Measurements from ENCODE around the gene RMDN2. TPM values are rescaled to one million over a fixed set of nuclear protein-coding genes. Genes with fewer than 3 reads are reported as not detected.
"Not testable (repeated sequence)": the region's sequence is repeated elsewhere in the genome, so short reads cannot be mapped to it uniquely, and the experiment has no call there.

RMDN2 gene
- total RNA-seq, 1 donor from 2014 or later = 10.7 TPM

DNA sequence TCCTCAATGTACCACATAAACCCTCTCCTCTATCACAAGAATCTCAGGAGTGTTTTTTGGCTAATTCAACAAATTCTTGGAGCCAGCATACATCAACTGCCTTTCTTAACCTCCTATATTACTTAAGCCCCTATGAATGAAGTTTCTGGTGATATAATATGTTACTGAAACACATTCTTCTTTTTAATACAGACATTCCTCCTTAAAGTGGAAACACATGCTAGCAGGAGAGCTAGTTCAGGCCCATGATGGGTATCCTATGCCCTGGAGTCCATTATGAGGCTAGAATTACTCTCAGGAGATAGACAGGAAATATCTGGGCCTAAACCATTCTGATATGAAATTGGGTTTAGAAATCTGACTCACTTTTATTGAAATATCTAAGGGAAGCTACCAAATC lies 26.6 kb upstream of the RMDN2 start:
- no peak for DNase-seq (ENCODE audit: low spot score)

DNA sequence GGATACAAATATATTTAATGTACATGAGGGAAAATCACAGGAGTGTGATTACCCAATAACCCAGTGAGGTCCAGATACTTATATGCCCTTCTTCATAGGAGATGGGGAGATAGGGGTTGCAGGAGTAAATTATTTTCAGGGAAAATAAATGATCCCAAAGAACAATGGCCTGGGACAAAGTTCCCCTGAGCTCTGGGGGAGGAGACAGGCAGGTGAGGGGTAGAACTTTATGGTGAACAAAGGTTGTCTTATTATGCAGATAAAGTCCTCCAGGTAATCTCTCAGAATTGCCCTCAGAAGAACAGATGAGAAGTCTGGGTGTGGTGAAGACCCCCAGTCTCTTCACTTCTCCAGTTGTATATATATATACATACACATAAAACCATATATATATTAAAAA lies 22.1 kb upstream of the RMDN2 start:
- DNase-seq (ENCODE audit: low spot score) = no peak

DNA sequence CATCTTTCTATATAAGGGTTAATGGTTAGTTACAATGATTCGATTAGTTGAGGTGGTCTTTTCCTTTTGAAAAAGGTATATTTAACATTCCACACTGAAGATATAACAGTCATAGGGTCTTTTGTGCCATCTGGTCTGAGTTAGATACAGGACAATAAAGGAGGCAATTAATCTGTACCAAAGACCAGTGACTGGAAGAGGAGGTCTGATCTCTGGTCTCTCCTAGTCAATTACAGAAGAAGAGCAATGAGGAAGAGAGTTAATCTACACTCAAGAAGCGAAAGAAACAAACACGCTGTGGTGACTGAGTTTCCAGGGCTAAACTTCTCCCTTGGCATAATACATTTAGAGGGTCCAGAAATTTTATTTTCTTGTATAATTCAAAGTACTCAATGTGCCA lies 20.7 kb upstream of the RMDN2 start:
- no peak for DNase-seq (ENCODE audit: low spot score)

DNA sequence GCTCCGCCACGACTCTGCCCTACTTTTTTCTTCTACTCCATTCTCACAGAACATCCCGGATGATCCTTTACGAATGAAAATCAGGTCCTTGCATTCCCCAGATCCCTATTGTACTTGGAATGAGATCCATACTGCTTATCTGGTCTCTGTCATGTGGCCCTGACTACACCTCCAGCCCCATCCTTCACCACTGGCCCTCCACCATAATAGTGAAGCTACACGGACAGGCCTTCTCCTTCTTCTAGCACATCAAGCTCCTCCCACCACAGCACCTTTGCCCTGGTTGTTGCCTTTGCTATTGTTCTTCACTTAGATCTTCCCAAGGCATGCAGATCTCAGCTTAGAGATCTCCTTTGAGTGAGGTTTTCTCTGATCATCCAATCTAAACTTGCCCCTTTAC lies 20.1 kb upstream of the RMDN2 start:
- no peak for DNase-seq (ENCODE audit: low spot score)

DNA sequence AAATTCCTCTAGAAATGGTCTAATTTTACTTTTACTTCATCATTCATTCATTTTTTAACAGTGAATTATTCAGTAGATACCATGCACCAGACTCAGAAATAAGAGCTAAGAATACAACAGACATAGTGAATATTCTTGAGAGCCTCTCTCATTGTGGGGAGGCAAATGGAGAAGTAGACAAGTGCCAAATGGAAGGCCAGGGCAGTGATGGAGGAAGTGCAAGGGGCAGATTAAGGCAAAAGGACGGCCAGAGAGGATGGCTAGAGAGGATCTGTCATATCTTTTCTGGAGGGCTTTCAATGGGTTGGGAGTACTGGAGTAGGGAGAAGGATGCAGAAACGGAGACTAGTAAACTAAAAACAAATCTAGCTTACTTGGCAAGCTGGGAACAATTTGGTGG lies 19.0 kb upstream of the RMDN2 start:
- no peak for DNase-seq (ENCODE audit: low spot score)

DNA sequence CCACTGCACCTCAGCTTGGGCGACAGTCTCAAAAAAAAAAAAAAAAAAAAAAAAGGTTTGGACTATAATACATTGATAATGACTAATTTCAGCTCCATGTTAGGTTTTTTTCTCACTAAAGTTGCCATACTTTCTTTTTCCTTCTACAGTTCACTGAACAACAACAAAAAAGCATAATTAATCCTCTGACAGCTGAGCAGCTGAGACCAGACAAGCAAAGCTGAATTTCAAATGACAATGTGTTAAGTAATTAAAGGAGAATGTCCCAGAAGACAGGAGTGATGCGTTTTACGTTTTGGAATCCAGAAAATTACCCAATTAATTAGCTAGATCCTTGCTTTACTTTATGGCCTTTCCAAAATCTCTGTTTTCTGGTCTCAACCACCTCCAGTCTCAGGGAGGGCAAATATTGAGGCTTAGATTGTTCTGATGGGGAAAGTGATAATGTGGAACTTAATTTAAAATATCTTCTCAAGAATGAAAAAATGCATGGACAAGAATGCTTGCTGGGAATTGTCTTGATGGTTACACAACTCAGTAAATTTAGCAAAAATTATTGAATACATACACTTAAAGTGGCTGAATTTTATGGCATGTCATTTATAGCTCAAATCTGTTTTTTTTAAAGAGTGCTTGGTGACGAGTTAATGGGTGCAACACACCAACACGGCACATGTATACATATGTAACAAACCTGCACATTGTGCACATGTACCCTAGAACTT lies 17.4 kb upstream of the RMDN2 start:
- DNase-seq (ENCODE audit: low spot score) = no peak

DNA sequence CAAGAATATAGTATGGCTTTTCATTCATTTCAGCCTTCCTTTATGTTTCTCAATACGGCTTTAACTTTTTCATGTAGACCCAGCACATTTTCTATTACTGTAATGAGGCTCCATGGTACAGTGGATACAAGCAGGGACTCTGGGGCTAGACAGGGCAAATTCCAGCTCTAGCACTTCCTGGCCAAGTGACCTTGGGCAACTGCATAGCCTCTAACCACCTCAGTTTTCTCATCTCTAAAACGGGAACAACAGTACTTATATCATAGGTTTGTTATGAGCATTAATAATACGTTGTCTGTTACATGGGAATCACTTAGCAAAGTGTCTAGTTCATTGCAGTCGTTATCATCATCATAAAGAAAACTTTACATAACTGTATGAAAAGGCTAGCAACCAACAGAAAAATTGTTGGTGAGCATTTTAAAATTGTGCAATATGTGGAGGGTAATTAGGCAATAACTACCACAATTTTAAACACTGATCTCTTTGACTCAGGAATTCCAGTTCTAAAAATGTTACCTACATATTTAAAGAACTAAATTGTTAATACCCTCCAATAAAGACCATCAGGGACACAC lies 13.7 kb upstream of the RMDN2 start:
- no peak for DNase-seq (ENCODE audit: low spot score)

DNA sequence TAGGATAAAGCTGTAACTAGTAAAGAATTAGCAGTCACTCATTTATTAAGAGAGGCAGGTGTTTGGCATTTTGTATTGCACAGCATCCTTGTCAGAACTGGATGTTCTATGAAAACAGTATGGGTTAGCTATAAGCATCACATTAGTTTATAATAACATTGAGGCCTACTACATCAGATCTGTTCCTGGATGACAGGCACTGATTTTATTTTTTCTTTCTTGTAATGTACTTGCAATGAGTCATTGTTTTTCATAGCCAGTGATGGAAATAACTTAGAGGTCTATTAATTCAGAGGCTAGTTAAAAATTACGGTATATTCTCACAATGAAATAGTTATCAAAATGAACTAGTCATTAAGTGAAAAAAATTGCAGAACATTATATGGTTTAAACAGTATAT lies 13.0 kb upstream of the RMDN2 start:
- no peak for DNase-seq (ENCODE audit: low spot score)

DNA sequence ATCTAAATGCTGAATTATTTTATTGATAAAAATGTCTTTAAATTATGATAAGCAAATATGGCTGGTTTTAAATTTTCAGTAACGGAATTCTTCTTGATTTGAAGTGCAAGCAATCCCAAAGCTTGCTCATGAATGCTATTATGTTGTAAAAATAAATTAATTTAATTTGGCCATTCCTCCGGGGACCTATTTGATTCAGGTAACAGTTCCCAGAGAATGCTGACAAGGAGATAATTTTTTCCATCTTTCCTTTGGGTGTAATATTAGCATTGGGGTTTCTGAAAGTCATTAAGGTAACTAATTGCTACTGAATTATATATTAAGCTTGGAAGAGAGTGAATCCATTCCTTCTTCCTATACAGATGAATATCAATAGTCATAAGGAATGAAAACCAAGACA lies 12.5 kb upstream of the RMDN2 start:
- DNase-seq (ENCODE audit: low spot score) = no peak

DNA sequence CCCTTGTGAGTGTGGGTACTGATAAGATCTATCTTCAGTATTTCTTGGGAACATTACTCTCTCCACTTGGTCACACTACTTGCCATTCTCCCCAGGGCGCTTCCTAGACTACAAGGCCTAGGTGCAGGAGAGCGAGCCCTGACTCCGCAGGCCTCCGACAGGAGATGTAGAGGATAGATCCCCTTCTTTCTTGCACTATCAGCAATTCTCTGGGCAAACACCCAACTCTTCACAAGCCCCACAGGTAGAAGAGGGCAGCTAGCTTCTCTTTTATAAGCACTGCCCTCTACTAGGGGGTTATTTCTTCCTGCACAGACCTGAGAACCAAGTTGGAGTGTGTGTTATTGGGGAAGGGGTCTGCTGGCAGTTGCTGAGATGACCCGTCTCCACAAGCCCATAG lies 10.7 kb upstream of the RMDN2 start:
- DNase-seq (ENCODE audit: low spot score) = no peak

DNA sequence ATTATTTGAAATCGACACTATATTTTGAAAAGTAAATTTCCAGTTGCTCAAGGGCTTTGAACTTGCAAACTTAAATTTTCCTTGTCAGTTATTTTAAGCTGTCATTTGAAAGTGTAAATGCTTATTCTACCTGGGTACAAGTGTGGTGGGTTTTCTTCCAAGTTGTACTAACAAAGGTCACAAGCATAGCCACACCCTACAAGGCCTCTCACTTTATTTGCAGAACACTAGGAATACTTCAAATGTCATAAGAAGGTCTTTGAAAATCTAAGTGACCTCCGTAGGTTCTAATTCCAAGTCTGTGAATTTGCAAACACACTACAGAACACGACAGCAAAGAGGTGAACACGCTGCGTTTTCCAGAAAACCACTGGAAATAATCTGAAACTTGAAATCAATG lies 9.3 kb upstream of the RMDN2 start:
- DNase-seq (ENCODE audit: low spot score) = no peak

DNA sequence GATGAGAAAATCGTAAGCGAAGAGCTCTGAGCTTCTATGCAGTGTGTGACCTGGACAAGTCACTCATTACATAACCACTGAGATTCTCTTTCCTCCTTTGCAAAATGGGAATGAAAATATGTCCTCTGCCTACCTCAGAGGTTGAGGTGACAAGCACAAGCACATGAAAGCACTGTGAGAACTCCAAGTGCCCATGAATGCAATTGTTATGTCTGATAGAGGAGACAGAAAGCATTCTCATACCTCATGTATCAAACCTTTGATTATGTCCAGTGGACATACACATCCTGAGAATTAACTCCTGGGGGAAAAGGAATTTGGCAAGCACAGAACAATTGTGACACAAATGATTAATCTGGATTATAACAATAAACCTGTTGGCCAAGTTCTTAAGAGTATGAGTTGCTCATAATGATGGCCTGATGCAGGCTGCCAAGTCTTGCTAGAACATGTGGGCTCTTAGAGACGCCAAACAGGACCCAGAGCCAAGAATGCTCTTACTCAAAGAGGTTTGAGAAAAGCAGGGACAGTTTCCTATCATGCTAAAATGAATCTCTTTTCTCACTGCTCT lies 8.5 kb upstream of the RMDN2 start:
- peak; percentile 77 for DNase-seq (ENCODE audit: low spot score)

DNA sequence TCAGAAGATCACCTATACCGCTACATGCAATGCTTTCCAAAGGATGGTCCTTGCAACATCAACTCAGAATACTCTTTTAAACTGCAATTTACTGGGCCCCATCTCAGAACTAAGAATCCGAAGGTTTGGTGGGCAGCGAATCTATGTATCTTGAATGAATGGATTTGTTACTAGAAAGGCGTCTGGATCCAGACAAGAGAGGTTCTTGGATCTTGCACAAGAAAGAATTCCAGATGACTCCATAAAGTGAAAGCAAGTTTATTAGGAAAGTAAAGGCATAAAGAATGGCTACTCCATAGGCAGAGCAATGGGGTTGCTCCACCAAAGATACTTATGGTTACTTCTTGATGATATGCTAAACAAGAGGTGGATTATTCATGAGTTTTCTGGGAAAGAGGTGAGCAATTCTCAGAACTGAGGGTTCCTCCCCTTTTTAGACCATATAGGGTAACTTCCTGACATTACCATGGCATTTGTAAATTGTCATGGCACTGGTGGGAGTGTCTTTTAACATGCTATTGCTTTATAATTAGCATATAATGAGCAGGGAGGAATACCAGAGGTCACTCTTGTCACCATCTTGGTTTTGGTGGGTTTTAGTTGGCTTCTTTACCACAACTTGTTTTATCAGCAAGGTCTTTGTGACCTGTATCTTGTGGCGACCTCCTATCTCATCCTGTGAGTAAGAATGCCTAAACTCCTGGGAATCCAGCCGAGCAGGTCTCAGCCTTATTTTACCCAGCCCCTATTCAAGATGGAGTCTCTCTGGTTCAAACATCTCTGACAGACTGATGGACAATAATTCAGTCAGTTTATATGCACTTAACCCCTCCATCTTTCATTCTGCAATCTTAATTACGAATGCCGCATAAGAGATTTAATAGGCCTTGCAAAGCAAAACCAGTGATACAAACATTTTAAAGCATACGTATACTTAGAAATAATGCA lies 7.5 kb upstream of the RMDN2 start:
- DNase-seq (ENCODE audit: low spot score) = no peak

DNA sequence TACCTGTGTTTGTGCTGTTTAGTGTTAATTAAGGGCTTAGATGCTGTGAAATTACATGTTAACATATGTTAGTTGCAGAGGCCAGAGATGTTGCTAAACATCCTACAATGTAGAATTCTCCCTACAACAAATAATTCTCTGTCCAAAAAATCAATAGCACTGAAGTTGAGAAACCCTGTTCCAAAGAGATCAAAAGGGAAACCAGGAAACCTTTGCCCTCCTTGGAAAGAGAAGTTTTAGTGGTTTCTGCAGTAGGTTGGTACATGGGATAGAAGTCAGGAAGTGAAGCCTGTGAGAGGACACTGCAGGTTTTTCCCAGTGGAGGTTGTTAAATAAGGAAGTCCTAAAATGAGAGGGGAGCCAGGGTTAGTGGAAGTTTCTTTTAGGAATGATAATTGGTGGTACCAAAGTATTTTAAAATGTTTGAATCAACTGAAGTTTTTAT lies 6.3 kb upstream of the RMDN2 start:
- DNase-seq (ENCODE audit: low spot score) = no peak

DNA sequence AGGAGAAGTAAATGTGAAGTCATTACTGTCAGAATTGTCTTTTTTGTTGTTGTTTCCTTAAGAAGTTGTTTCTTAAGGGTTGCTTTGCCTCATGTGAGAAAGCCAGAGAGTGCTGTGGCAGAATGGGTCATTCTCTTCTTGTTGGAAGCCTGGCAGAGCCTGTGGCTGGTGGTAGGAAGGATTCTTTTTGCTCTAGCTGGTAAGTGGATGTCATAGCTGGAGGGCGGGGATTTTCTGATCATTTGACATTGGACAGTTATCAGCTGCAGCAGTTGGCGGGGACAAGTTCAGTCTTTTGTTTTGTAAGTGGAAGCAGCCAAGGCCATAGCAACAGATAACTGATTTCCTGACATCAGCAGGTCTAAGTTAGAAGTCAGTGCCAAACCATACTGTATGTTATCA lies 5.5 kb upstream of the RMDN2 start:
- no peak for DNase-seq (ENCODE audit: low spot score)

DNA sequence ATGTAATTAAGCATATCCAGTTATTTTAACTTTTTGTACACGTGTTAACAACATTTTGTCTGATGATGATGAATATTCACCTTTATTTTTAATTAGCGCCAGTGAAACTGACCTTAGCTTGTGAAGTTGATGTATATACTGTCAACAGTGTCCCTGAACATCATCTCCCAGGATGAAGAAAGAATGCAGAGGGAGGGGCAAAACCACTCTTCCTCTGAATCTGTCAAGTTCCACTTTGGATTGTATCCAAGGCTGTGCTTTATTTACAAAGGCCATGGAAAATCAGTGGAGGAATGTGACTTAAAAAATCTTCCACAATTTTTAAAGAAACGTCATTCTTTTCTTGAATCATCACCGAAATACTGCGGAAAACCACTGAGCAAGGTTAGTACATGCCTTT lies 4.5 kb upstream of the RMDN2 start:
- DNase-seq (ENCODE audit: low spot score) = no peak

DNA sequence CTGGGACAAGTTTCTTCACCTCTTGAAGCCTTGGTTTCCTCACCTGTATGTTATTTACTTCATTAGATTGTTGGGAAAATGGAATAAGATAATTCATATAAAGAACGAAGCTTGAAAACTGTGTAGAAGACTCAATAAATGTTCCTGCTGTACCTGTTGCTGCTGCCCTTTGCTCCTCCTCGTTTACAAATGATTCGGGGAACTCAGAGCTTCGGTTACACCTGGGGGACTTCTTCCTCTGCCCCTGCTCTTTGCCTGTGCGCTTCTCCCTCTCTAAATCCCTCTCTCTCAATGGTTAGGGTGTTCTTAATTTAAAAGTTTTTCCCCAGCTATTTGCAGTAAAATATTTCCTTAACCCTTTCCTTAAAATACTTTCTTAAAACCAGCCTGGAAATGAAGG lies 3.3 kb upstream of the RMDN2 start:
- DNase-seq (ENCODE audit: low spot score) = no peak

DNA sequence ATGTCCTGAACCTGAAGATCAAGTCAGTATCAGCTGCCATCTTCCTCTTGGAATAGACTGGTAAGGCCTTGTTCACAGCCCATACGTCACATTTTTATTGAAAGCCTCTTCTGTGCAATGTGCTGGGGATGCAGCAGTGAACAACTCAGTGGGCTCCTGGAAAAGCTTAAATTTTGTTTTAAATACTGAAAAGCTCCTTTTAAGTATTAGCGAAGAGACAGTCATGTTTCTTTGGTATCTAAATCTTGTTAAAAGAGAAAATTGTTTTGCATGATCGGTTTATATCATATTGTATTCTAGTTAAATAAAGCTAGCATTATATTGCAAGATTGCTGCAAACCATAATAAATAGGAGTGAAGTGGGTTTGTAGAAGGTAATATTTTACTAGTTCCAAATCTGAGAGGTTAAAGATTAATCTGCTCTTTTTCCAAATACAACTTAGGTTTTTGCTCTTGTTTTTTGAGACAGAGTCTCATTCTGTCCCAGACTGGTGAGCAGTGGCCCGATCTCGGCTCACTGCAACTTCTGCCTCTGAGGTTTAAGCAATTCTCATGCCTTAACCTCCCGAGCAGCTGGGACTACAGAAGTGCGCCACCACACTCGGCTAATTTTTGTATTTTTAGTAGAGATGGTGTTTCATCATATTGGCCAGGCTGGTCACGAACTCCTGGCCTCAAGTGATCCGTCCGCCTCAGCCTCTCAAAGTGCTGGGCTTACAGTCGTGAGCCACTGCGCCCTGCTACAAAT lies 1.6 kb upstream of the RMDN2 start:
- DNase-seq (ENCODE audit: low spot score) = no peak

DNA sequence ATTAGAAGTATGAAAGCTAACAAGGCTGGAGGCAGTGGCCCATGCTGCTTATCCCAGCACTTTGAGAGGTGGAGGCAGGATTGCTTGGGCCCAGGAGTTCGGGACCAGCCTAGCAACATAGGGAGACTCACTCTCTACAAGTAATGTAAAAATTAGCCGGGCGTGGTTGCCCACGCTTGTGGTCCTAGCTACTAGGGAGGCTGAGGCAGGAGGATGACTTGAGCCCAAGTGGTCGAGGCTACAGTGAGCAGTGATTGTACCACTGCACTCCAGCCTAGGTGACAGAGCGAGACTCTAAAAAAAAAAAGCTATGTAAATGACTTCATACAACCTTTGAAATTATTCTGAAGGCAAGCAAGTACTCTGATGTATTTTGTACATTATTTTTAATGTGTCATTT lies 1.5 kb downstream of the RMDN2 start:
- no peak for DNase-seq (ENCODE audit: low spot score)

DNA sequence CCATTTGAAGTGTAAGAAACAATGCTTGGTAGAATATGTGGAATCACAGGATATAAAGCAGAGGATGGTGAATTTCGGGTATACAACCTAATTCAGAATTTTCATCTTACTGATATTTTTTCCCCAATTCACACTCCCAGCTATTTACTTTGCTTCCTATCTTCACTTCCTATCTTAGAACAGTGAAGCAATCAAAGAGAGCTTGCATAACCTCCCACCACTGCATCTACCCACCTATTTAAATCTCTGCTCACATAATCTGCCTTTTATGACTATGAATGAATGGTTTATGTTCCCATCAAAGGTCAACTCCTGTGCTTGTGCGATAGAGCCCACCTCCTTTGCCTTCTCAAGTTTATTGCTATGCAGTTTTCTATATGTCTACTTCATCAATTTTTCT lies 3.3 kb downstream of the RMDN2 start:
- no peak for DNase-seq (ENCODE audit: low spot score)

DNA sequence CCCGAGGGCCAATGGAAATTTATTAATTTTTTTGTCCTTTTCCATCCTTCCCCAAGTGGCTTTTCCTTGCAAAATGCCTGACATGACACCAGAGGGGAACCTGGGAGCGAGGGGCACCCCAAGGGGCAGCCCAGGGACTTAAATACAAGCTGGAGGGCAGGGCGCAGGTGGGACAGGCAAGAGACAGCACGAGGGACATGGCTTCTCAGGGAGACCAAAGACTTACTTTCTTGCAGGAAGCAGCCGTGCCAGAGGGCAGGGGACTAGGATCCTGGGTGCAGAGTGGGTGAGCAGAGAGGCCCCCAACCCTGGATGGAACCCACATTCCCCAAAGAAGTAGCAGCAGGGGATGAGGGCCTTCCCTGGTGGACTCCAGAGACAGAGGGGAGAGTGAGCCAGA lies 5.3 kb downstream of the RMDN2 start:
- DNase-seq (ENCODE audit: low spot score) = not testable (repeated sequence)

DNA sequence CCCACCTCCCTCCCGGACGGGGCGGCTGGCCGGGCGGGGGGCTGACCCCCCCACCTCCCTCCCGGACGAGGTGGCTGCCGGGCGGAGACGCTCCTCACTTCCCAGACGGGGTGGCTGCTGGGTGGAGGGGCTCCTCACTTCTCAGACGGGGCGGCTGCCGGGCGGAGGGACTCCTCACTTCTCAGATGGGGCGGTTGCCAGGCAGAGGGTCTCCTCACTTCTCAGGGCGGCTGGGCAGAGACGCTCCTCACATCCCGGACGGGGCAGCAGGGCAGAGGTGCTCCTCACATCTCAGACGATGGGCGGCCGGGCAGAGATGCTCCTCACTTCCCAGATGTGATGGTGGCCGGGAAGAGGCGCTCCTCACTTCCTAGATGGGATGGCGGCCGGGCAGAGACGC lies 7.8 kb downstream of the RMDN2 start:
- not testable (repeated sequence) for DNase-seq (ENCODE audit: low spot score)
